Activated T-cell treated with anti-CD3 and anti-CD28 coated beads for 24 hours (primary cell): Measurements from ENCODE around the gene ANKRD55.
"Not testable (repeated sequence)": the region's sequence is repeated elsewhere in the genome, so short reads cannot be mapped to it uniquely, and the experiment has no call there.

Experiments
- DNase-seq: peaks from one replicate; pipeline ENCODE4 v3.0.0-alpha.2; 2020; ENCODE audit warnings: low read depth

The ANKRD55 gene

GRCh38 chr5:56144211-56144610 is 88.9 kb downstream of the ANKRD55 start:
- no peak for DNase-seq

GRCh38 chr5:56143373-56143714 is 89.8 kb downstream of the ANKRD55 start:
- DNase-seq: no peak

- no peak for DNase-seq
These were observed 90.3 kb downstream of the ANKRD55 start for GRCh38 chr5:56142614-56143372.

GRCh38 chr5:56142233-56142613 is 90.9 kb downstream of the ANKRD55 start:
- DNase-seq: no peak

GRCh38 chr5:56140073-56140472 is 93.1 kb downstream of the ANKRD55 start:
- DNase-seq: no peak

- DNase-seq: no peak
These were observed 102.5 kb downstream of the ANKRD55 start for GRCh38 chr5:56130664-56131063.

GRCh38 chr5:56129288-56129687 is 103.8 kb downstream of the ANKRD55 start:
- no peak for DNase-seq

- DNase-seq: no peak
These were observed 105.0 kb downstream of the ANKRD55 start for GRCh38 chr5:56128113-56128512.

- DNase-seq: no peak
These were observed 106.5 kb downstream of the ANKRD55 start for GRCh38 chr5:56126487-56127179.

GRCh38 chr5:56123531-56124243 is 109.4 kb downstream of the ANKRD55 start:
- DNase-seq: no peak

GRCh38 chr5:56122360-56122985 is 110.7 kb downstream of the ANKRD55 start:
- DNase-seq: not testable (repeated sequence)

- no peak for DNase-seq
These were observed 114.1 kb downstream of the ANKRD55 start for GRCh38 chr5:56119050-56119449.

- DNase-seq: no peak
These were observed 116.5 kb downstream of the ANKRD55 start for GRCh38 chr5:56116599-56117141.

GRCh38 chr5:56115589-56115988 is 117.5 kb downstream of the ANKRD55 start:
- no peak for DNase-seq

GRCh38 chr5:56112526-56113121 is 120.5 kb downstream of the ANKRD55 start:
- DNase-seq: no peak

GRCh38 chr5:56111404-56111781 is 121.7 kb downstream of the ANKRD55 start:
- DNase-seq: no peak

- DNase-seq: no peak
These were observed 122.3 kb downstream of the ANKRD55 start for GRCh38 chr5:56110646-56111403.

GRCh38 chr5:56108246-56108645 is 124.9 kb downstream of the ANKRD55 start:
- no peak for DNase-seq

- DNase-seq: no peak
These were observed 126.3 kb downstream of the ANKRD55 start for GRCh38 chr5:56106837-56107236.

- no peak for DNase-seq
These were observed 127.4 kb downstream of the ANKRD55 start for GRCh38 chr5:56105511-56106291.
